Bronchial epithelial cell (primary cell): ENCODE measurements around the gene COL2A1. TPM values are rescaled to one million over a fixed set of nuclear protein-coding genes. Genes with fewer than 3 reads are reported as not detected.

Experiments
- DNase-seq: peaks from one replicate; pipeline ENCODE4 v3.0.0-alpha.2; 2010; ENCODE audit warnings: low read depth
- FAIRE-seq: peaks from 2 replicates; lab custom pipeline; 2011; peaks lifted over from hg19 to GRCh38; lab: Jason Lieb, UNC
- H3K27me3 ChIP-seq: 2 replicates; pipeline ENCODE4 v1.5.1; 2011; ENCODE audit warnings: low read length; ENCODE audit not compliant: control insufficient read depth, insufficient read depth
- H3K36me3 ChIP-seq: 2 replicates; pipeline ENCODE4 v1.5.1; 2011; ENCODE audit warnings: low read length; ENCODE audit not compliant: control insufficient read depth, insufficient read depth
- H3K4me3 ChIP-seq: 2 replicates; pipeline ENCODE4 v1.5.1; 2011; ENCODE audit warnings: mild to moderate bottlenecking, low read depth, low read length, control low read depth
- CTCF ChIP-seq: IDR thresholded peaks from 2 replicates; pipeline ENCODE4 v1.5.1; 2011; ENCODE audit warnings: mild to moderate bottlenecking, moderate library complexity, low read length, control low read depth, inconsistent platforms; ENCODE audit not compliant: insufficient read depth, severe bottlenecking
- total RNA-seq: library from RNA; depleted of rRNA; stranded (reverse); fragments of >200 nt; gene quantifications from 2 replicates; pipeline ENCODE4 v1.2.1, GENCODE V29; 2014

The COL2A1 gene
- under 0.01 TPM in 2 replicates for total RNA-seq

GRCh38 chr12:48004053-48004941 is at the start of gene COL2A1:
Gene COL2A1 (minus strand): TSS chr12:48004476. CDS start chr12:48004321, 155 bp downstream.
- DNase-seq (no peak), FAIRE-seq (no peak)
- H3K36me3 ChIP-seq, result no peaks in the 10 kb centered on the region
- no peak for TF ChIP-seq CTCF
- peaks cover 37% of the 10 kb centered on the region for H3K27me3 ChIP-seq
- no peak within 1 kb of the TSS for H3K4me3 ChIP-seq

GRCh38 chr12:48053883-48054282 is 49.6 kb upstream of the COL2A1 start:
- no peak for DNase-seq
- Histone ChIP-seq H3K27me3 (no peaks in the 10 kb centered on the region), H3K36me3 (peaks cover 2% of the 10 kb centered on the region), H3K4me3 (no peak overlapping the region)
- TF ChIP-seq CTCF, result no peak
- FAIRE-seq, result no peak

GRCh38 chr12:48053122-48053521 is 48.8 kb upstream of the COL2A1 start:
- DNase-seq, result no peak
- H3K4me3 ChIP-seq, result no peak overlapping the region
- H3K36me3 ChIP-seq, result peaks cover 2% of the 10 kb centered on the region
- no peak for FAIRE-seq
- no peaks in the 10 kb centered on the region for H3K27me3 ChIP-seq
- TF ChIP-seq CTCF, result no peak

GRCh38 chr12:48051681-48052080 is 47.4 kb upstream of the COL2A1 start:
- no peak for FAIRE-seq
- TF ChIP-seq CTCF, result no peak
- DNase-seq, result no peak
- no peak overlapping the region for H3K4me3 ChIP-seq
- no peaks in the 10 kb centered on the region for H3K27me3 ChIP-seq
- peaks cover 2% of the 10 kb centered on the region for H3K36me3 ChIP-seq

- H3K36me3 ChIP-seq, result peaks cover under 1% of the 10 kb centered on the region
- H3K27me3 ChIP-seq, result no peaks in the 10 kb centered on the region
- TF ChIP-seq CTCF, result no peak
- DNase-seq (no peak), FAIRE-seq (no peak)
- H3K4me3 ChIP-seq, result no peak overlapping the region
Measured at GRCh38 chr12:48050174-48050573, 45.9 kb upstream of the COL2A1 start.
